ENCODE measurements around the gene IRF2. TPM values are rescaled to one million over a fixed set of nuclear protein-coding genes. Genes with fewer than 3 reads are reported as not detected.

Gene IRF2
- total RNA-seq, 2 experiments from 2014 or later = 11.4 to 14.9 TPM

DNA sequence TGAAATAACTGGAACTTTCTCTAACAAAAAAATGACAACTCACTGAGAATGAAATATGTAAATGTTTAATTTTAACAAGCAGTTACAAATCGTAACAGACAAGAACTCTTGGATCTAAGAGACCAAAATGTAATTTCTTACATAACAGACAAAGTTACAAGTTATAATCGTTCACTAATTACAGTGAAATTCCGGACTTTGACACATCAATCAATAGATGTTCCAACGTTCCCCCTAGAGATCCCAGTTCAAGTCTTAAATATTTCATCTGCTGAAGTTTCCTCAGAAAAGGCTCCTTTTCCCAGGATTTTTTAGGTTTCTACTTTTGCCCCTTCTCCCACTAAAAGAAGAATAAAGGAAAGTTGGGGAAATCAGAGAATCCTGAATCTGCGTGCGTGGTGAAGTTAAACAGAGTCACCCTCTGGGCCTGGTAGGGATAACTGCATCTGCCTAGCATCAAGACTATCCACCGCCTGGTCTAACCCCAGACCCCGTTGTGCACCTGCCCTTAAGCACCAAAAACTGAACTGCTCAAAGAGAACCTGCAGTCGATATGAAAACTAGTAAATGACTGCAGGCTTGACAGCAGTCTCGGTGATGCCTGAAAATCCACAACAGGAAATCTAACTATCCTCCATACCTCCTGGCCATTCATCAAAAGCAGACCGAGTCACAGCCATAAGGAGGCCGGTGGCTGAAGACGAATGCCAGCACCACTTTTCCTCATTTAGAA is 2.3 kb downstream of the IRF2 start:
- peaks cover 56% of the 10 kb centered on the region for H3K4me1 ChIP-seq (ENCODE audit: insufficient read depth, low read length)
- no peak for ATAC-seq (ENCODE audit: poor library complexity)

DNA sequence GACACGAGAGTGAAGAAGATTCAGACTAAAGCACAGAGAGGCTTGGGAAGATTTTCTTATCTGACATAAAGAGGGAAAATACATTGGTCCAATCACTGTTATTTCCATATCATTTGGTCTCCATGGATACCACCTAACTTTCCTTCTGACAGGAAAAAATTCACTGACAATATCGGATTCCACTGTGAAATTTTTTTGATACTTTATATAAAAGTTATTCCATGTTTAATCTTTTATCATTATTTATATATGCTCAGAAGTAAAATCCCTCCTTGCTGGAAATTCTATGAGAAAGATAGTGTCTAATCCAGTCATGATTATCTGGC is 3.6 kb downstream of the IRF2 start:
- intact Hi-C loops (cut with DNase I, micrococcal nuclease) = loop anchor here (5.0 to 10.0 kb wide), 7 partner anchors 33 to 1023 kb away; partner anchors contain the start of genes CENPU (in 2 of the 2) and ACSL1 (in 1 of the 2)
- H3K27me3 ChIP-seq (ENCODE audit: control insufficient read depth in 1 of 2, insufficient read depth in 2 of 2, low read length in 2 of 2) = no peaks in the 10 kb centered on the region
- TF ChIP-seq, protein P1, sequence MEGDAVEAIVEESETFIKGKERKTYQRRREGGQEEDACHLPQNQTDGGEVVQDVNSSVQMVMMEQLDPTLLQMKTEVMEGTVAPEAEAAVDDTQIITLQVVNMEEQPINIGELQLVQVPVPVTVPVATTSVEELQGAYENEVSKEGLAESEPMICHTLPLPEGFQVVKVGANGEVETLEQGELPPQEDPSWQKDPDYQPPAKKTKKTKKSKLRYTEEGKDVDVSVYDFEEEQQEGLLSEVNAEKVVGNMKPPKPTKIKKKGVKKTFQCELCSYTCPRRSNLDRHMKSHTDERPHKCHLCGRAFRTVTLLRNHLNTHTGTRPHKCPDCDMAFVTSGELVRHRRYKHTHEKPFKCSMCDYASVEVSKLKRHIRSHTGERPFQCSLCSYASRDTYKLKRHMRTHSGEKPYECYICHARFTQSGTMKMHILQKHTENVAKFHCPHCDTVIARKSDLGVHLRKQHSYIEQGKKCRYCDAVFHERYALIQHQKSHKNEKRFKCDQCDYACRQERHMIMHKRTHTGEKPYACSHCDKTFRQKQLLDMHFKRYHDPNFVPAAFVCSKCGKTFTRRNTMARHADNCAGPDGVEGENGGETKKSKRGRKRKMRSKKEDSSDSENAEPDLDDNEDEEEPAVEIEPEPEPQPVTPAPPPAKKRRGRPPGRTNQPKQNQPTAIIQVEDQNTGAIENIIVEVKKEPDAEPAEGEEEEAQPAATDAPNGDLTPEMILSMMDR (IDR thresholded peaks at IDR 0.05) = no peak
- Mint-ChIP-seq H3K27ac (peak overlapping the region; percentile 97), H3K9me3 (no peaks in the 10 kb centered on the region), H3K27me3 (no peaks in the 10 kb centered on the region), H3K4me1 (ENCODE audit: low read depth) (peaks cover 65% of the 10 kb centered on the region), H3K36me3 (ENCODE audit: low read depth) (peaks cover 53% of the 10 kb centered on the region), H3K4me3 (peak overlapping the region; percentile 62)
- ChIA-PET CTCF (no interaction called here), POLR2A (no interaction called here)
- no peak overlapping the region for H3K27ac ChIP-seq (ENCODE audit: low read depth in 1 of 2, low read length in 2 of 2)
- no peak for DNase-seq
- no peak for ATAC-seq (ENCODE audit: poor library complexity)
- H3K36me3 ChIP-seq (ENCODE audit: insufficient read depth, low read length) = peaks cover 9% of the 10 kb centered on the region
- peaks cover 46% of the 10 kb centered on the region for H3K4me1 ChIP-seq (ENCODE audit: insufficient read depth, low read length)
- H3K9me3 ChIP-seq (ENCODE audit: control insufficient read depth in 1 of 2, insufficient read depth in 1 of 2, low read length in 2 of 2) = no peaks in the 10 kb centered on the region
- no peak overlapping the region for H3K4me3 ChIP-seq (ENCODE audit: low read length)

More for the DNA sequence above, 2.3 kb downstream of the IRF2 start:
- Mint-ChIP-seq H3K9me3 (no peaks in the 10 kb centered on the region), H3K36me3 (ENCODE audit: low read depth) (peaks cover 57% of the 10 kb centered on the region), H3K27me3 (no peaks in the 10 kb centered on the region), H3K4me1 (ENCODE audit: low read depth) (peaks cover 66% of the 10 kb centered on the region), H3K4me3 (peak overlapping the region; percentile 91), H3K27ac (peak overlapping the region; percentile 97)
- Histone ChIP-seq H3K9me3 (ENCODE audit: control insufficient read depth in 1 of 2, insufficient read depth in 1 of 2, low read length in 2 of 2) (no peaks in the 10 kb centered on the region), H3K36me3 (ENCODE audit: insufficient read depth, low read length) (peaks cover 13% of the 10 kb centered on the region), H3K27me3 (ENCODE audit: control insufficient read depth in 1 of 2, insufficient read depth in 2 of 2, low read length in 2 of 2) (no peaks in the 10 kb centered on the region), H3K27ac (ENCODE audit: low read depth in 1 of 2, low read length in 2 of 2) (peak overlapping the region; percentile 70 to 72), H3K4me3 (ENCODE audit: low read length) (peak overlapping the region; percentile 71)
- intact Hi-C loops (cut with DNase I, micrococcal nuclease) = loop anchor here (2.0 to 10.0 kb wide), 9 partner anchors 35 to 1025 kb away; partner anchors contain the start of genes CENPU (in 2 of the 2) and ACSL1 (in 1 of the 2)
- ChIA-PET CTCF (no interaction called here), POLR2A (interaction anchor here (1.0 kb wide), 1 partner anchor 204 kb away, joined by 4 read pairs; no protein-coding TSS in a partner anchor)
- peak in 4 of 14 experiments; percentile 26 to 49 (median 41) for DNase-seq
- TF ChIP-seq, protein P1 (IDR thresholded peaks at IDR 0.05) = no peak

DNA sequence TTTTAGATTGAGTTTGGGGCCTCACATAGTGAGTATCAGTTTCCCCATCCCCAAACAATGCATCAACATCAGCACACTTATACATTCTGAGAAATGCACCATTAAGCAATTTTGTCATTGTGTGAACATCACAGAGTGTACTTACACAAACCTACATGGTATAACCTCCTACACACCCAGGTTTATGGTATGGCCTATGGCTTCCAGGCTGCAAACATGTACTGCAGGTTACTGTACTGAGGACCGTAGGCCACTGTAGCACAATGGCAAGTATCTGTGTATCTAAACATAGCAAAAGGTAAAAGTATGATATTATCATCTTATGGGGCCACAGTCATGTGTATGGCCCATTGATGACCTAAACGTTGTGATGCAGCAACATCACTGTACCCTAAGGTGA is 7.7 kb downstream of the IRF2 start:
- CTCF ChIA-PET = no interaction called here
- no peak for ATAC-seq (ENCODE audit: poor library complexity)
- H3K27ac Mint-ChIP-seq = peak overlapping the region; percentile 55
- H3K27me3 Mint-ChIP-seq = no peaks in the 10 kb centered on the region
- TF ChIP-seq, protein P1 (IDR thresholded peaks at IDR 0.05) = no peak
- H3K27me3 ChIP-seq (ENCODE audit: control insufficient read depth in 1 of 2, insufficient read depth in 2 of 2, low read length in 2 of 2) = no peaks in the 10 kb centered on the region
- peaks cover 86% of the 10 kb centered on the region for H3K4me1 Mint-ChIP-seq (ENCODE audit: low read depth)
- no peak overlapping the region for H3K4me3 Mint-ChIP-seq
- DNase-seq = no peak
- H3K4me1 ChIP-seq (ENCODE audit: insufficient read depth, low read length) = peaks cover 39% of the 10 kb centered on the region
- no peaks in the 10 kb centered on the region for H3K9me3 ChIP-seq (ENCODE audit: control insufficient read depth in 1 of 2, insufficient read depth in 1 of 2, low read length in 2 of 2)
- H3K27ac ChIP-seq (ENCODE audit: low read depth in 1 of 2, low read length in 2 of 2) = no peak overlapping the region
- H3K36me3 Mint-ChIP-seq (ENCODE audit: low read depth) = peaks cover 34% of the 10 kb centered on the region
- H3K9me3 Mint-ChIP-seq = no peaks in the 10 kb centered on the region
- peaks cover 19% of the 10 kb centered on the region for H3K36me3 ChIP-seq (ENCODE audit: insufficient read depth, low read length)
- H3K4me3 ChIP-seq (ENCODE audit: low read length) = no peak overlapping the region
- intact Hi-C loops (cut with DNase I, micrococcal nuclease) = no loop called here
- POLR2A ChIA-PET = no interaction called here
